HEK293 (cell line): ENCODE results near the gene HHAT.

Experiments
- KLF10 ChIP-seq: fragments of 450-650 bp; IDR thresholded peaks from 2 replicates; pipeline ENCODE4 v1.5.1; 2018; ENCODE audit warnings: missing biosample characterization, mild to moderate bottlenecking, missing genetic modification characterization
- YY1 ChIP-seq: fragments of 450-650 bp; formaldehyde crosslinking; IDR thresholded peaks from 2 replicates; pipeline ENCODE4 v1.5.1; 2018; ENCODE audit warnings: missing biosample characterization, missing genetic modification characterization
- ZNF174 ChIP-seq: fragments of 450-650 bp; formaldehyde crosslinking; IDR thresholded peaks from 2 replicates; pipeline ENCODE4 v1.5.0; 2017; ENCODE audit warnings: missing biosample characterization, mild to moderate bottlenecking, missing genetic modification characterization
- ZNF175 ChIP-seq: fragments of 450-650 bp; formaldehyde crosslinking; IDR thresholded peaks from 2 replicates; pipeline ENCODE4 v1.5.1; 2016; ENCODE audit warnings: missing biosample characterization, missing genetic modification characterization
- ZNF837 ChIP-seq: fragments of 450-650 bp; formaldehyde crosslinking; IDR thresholded peaks from 2 replicates; pipeline ENCODE4 v1.5.1; 2016; ENCODE audit warnings: missing biosample characterization, missing genetic modification characterization
- TF ChIP-seq, protein P1 (sequence below): fragments of 450-650 bp; formaldehyde crosslinking; IDR thresholded peaks from 2 replicates; pipeline ENCODE4 v1.5.1; 2016; ENCODE audit warnings: missing biosample characterization, missing genetic modification characterization
- TF ChIP-seq, protein P2 (sequence below): fragments of 450-650 bp; formaldehyde crosslinking; IDR thresholded peaks from 2 replicates; pipeline ENCODE4 v1.5.1; 2016; ENCODE audit warnings: missing biosample characterization, missing genetic modification characterization, borderline replicate concordance

DNA sequence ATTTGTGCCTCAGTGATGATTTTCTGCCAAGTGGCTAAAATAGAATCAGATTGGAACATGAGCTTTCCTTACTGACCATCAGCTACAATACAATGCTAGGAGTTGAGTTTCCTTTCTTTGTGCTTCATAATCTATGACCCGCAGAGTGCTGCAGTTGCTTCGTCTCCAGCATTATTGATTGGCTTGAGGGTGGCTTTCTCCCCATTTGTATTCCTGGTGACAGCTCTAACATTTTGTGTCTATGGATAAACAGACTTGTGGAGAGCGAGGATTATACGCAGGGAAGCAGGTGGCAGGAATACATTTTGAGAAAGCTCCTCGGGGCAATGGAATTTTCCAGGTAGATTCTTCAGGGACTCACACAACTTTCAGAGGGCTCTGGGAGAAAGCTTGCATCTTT is 223.2 kb downstream of the HHAT start:
- TF ChIP-seq YY1 (no peak), ZNF174 (tag by site-specific recombination) (no peak), ZNF175 (tag by site-specific recombination) (no peak), KLF10 (tag by site-specific recombination) (no peak), ZNF837 (tag by site-specific recombination) (no peak)
- TF ChIP-seq, protein P1, sequence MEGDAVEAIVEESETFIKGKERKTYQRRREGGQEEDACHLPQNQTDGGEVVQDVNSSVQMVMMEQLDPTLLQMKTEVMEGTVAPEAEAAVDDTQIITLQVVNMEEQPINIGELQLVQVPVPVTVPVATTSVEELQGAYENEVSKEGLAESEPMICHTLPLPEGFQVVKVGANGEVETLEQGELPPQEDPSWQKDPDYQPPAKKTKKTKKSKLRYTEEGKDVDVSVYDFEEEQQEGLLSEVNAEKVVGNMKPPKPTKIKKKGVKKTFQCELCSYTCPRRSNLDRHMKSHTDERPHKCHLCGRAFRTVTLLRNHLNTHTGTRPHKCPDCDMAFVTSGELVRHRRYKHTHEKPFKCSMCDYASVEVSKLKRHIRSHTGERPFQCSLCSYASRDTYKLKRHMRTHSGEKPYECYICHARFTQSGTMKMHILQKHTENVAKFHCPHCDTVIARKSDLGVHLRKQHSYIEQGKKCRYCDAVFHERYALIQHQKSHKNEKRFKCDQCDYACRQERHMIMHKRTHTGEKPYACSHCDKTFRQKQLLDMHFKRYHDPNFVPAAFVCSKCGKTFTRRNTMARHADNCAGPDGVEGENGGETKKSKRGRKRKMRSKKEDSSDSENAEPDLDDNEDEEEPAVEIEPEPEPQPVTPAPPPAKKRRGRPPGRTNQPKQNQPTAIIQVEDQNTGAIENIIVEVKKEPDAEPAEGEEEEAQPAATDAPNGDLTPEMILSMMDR = no peak
- TF ChIP-seq, protein P2, sequence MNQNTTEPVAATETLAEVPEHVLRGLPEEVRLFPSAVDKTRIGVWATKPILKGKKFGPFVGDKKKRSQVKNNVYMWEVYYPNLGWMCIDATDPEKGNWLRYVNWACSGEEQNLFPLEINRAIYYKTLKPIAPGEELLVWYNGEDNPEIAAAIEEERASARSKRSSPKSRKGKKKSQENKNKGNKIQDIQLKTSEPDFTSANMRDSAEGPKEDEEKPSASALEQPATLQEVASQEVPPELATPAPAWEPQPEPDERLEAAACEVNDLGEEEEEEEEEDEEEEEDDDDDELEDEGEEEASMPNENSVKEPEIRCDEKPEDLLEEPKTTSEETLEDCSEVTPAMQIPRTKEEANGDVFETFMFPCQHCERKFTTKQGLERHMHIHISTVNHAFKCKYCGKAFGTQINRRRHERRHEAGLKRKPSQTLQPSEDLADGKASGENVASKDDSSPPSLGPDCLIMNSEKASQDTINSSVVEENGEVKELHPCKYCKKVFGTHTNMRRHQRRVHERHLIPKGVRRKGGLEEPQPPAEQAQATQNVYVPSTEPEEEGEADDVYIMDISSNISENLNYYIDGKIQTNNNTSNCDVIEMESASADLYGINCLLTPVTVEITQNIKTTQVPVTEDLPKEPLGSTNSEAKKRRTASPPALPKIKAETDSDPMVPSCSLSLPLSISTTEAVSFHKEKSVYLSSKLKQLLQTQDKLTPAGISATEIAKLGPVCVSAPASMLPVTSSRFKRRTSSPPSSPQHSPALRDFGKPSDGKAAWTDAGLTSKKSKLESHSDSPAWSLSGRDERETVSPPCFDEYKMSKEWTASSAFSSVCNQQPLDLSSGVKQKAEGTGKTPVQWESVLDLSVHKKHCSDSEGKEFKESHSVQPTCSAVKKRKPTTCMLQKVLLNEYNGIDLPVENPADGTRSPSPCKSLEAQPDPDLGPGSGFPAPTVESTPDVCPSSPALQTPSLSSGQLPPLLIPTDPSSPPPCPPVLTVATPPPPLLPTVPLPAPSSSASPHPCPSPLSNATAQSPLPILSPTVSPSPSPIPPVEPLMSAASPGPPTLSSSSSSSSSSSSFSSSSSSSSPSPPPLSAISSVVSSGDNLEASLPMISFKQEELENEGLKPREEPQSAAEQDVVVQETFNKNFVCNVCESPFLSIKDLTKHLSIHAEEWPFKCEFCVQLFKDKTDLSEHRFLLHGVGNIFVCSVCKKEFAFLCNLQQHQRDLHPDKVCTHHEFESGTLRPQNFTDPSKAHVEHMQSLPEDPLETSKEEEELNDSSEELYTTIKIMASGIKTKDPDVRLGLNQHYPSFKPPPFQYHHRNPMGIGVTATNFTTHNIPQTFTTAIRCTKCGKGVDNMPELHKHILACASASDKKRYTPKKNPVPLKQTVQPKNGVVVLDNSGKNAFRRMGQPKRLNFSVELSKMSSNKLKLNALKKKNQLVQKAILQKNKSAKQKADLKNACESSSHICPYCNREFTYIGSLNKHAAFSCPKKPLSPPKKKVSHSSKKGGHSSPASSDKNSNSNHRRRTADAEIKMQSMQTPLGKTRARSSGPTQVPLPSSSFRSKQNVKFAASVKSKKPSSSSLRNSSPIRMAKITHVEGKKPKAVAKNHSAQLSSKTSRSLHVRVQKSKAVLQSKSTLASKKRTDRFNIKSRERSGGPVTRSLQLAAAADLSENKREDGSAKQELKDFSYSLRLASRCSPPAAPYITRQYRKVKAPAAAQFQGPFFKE = no peak
